ENCODE data around the gene NUTM1.
"Not testable (repeated sequence)": the region's sequence is repeated elsewhere in the genome, so short reads cannot be mapped to it uniquely, and the experiment has no call there.

Gene NUTM1

DNA sequence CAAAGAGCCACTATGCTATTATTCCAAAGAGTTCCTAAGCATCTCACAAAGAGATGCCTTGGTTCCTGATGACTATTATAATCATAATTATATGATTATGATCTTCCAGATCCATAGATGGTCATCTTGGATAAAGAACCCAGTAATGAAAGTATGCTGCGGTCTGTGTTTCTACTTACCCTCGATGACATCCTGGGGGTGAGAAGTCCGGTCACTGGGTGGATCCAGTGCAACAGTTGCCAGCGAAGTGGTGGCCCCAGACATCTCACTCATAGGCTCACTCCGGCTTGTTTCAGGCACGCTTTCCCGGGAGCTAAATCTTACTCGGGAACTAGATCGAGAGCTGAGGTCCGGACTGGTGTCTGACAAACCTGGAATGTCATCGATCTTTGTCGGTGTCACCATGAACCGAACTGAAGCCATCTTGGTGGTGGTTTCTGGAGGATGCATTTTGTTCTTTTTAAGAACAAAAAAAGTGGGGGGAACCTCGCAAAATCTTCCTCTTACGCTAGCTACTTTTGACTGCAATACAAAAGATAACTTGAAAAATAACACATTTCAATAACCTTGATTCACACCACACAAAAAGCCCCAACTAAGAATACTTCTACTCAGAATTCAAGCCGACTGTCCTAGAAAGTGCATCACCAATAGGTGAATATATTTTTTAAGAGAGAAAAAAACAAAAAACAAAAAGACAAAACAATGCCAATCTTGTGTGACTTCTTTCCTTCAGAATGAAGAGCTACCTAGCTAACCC is 6.7 kb upstream of the NUTM1 start:
- peak overlapping the region; percentile 90; the same call in 1 of the 2 replicates for H3K27ac ChIP-seq
- H3K4me2 ChIP-seq = peak overlapping the region; percentile 95
- H3K9ac ChIP-seq = peak overlapping the region; percentile 84
- no peaks in the 10 kb centered on the region for H3K27me3 ChIP-seq
- H3K9me3 ChIP-seq = no peaks in the 10 kb centered on the region
- H3K4me3 ChIP-seq = peak overlapping the region; percentile 86
- peaks cover 14% of the 10 kb centered on the region for H3K36me3 ChIP-seq
- TF ChIP-seq Cebpa-rat (IDR thresholded peaks at IDR 0.05) = no peak
- peaks cover 90% of the 10 kb centered on the region for H3K4me1 ChIP-seq
- no peaks in the 10 kb centered on the region for H4K20me1 ChIP-seq

GRCh38 chr15:34336991-34337556 is 6.0 kb upstream of the NUTM1 start:
- H3K9me3 ChIP-seq = no peaks in the 10 kb centered on the region
- H3K27me3 ChIP-seq = no peaks in the 10 kb centered on the region
- peak overlapping the region; percentile 95 for H3K4me2 ChIP-seq
- H3K27ac ChIP-seq = peak overlapping the region; percentile 90
- H4K20me1 ChIP-seq = no peaks in the 10 kb centered on the region
- TF ChIP-seq Cebpa-rat (IDR thresholded peaks at IDR 0.05) = no peak
- H3K4me3 ChIP-seq = peak overlapping the region; percentile 86
- H3K36me3 ChIP-seq = peaks cover 20% of the 10 kb centered on the region
- peaks cover 92% of the 10 kb centered on the region for H3K4me1 ChIP-seq
- peak overlapping the region; percentile 84 for H3K9ac ChIP-seq

- Histone ChIP-seq H3K27me3 (no peaks in the 10 kb centered on the region), H3K4me3 (peak within 1 kb of the TSS; percentile 86), H3K4me1 (peaks cover 88% of the 10 kb centered on the region), H3K27ac (peak within 1 kb of the TSS; percentile 90), H3K9ac (peak within 1 kb of the TSS; percentile 84), H3K9me3 (no peaks in the 10 kb centered on the region), H3K4me2 (peak within 1 kb of the TSS; percentile 95), H3K36me3 (peaks cover 20% of the 10 kb centered on the region), H4K20me1 (no peaks in the 10 kb centered on the region)
- TF ChIP-seq Cebpa-rat (IDR thresholded peaks at IDR 0.05) = no peak
Observed at GRCh38 chr15:34337557-34338306, 5.4 kb upstream of the NUTM1 start, which contains the start of gene SLC12A6. Gene SLC12A6, minus strand, starts transcription at chr15:34337781. Its CDS starts 1,101 bp downstream, at chr15:34336680.

- Histone ChIP-seq H3K4me2 (peak overlapping the region; percentile 95), H3K9me3 (no peaks in the 10 kb centered on the region), H4K20me1 (no peaks in the 10 kb centered on the region), H3K4me3 (peak overlapping the region; percentile 86), H3K27ac (peak overlapping the region; percentile 90), H3K4me1 (peaks cover 82% of the 10 kb centered on the region), H3K36me3 (peaks cover 20% of the 10 kb centered on the region), H3K27me3 (no peaks in the 10 kb centered on the region), H3K9ac (peak overlapping the region; percentile 84)
- TF ChIP-seq Cebpa-rat (IDR thresholded peaks at IDR 0.05) = no peak
Observed at GRCh38 chr15:34338347-34338746, 4.8 kb upstream of the NUTM1 start.

DNA sequence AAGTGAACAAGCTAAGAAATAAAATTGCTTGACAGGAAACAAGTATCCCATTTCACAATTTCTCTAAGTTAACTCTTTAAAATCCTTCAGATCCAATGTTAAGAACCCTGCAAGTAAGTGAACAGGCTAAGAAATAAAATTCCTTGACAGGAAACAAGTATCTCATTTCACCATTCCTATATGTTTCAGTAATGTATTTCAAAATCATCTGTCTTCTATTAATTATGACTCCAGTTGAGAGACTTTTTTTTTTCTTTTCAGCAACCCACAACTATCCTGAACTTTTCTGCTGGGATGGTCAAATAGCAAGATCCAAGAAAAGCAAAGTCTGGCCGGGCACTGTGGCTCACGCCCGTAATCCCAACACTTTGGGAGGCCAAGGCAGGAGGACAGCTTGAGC is 3.2 kb upstream of the NUTM1 start:
- peak overlapping the region; percentile 95 for H3K4me2 ChIP-seq
- H3K27ac ChIP-seq = no peak overlapping the region
- H3K4me1 ChIP-seq = peaks cover 66% of the 10 kb centered on the region
- H3K27me3 ChIP-seq = no peaks in the 10 kb centered on the region
- no peaks in the 10 kb centered on the region for H4K20me1 ChIP-seq
- no peak for TF ChIP-seq Cebpa-rat (IDR thresholded peaks at IDR 0.05)
- H3K4me3 ChIP-seq = no peak overlapping the region
- peaks cover 20% of the 10 kb centered on the region for H3K36me3 ChIP-seq
- no peak overlapping the region for H3K9ac ChIP-seq
- H3K9me3 ChIP-seq = no peaks in the 10 kb centered on the region

DNA sequence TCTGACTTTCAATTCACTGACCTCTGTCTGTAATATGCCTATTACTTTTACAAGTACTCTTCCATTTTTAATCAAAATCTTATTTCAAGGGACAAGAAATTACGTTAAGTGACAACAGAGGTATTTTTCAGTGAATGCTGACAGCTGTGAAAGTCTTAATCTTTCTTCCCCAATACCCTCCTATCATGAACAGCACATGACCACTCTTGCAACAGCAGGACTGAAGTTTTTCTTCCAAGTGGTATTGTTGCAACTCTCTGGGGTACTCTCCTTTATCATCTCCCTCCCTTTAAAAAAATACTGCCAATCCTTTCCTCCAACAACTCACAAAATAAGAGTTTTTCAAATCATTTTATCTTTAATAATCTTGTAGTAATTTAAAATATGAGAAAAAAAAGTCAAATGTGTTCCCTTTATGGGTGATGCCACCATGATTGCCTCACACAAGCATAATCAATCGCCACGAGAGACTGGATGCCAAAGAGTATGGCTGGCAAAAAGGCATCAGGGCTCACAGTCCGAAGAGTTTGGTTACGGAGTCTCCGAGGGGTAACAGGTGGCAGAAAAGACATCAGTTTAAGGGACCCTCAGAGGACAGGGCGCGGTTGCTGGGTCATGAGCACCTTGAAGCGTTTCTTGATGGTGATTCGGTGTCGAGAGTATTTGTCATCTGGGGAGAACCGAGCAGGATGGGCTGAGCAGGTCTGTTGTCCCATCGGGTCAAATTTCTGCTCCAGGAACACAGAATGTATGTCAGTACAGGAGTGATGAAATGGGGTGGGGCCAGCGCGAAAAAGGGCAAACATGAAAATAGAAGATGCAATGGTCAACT is 1.5 kb upstream of the NUTM1 start:
- TF ChIP-seq Cebpa-rat (IDR thresholded peaks at IDR 0.05) = no peak
- Histone ChIP-seq H3K4me1 (peaks cover 49% of the 10 kb centered on the region), H3K9me3 (no peaks in the 10 kb centered on the region), H3K4me2 (peak overlapping the region; percentile 95), H3K4me3 (peak overlapping the region; percentile 85), H4K20me1 (no peaks in the 10 kb centered on the region), H3K9ac (peak overlapping the region; percentile 88; the same call in 1 of the 2 replicates), H3K36me3 (peaks cover 20% of the 10 kb centered on the region), H3K27ac (0 out of 2 replicates have a peak overlapping the region, but pooled peaks have one; percentile 93), H3K27me3 (no peaks in the 10 kb centered on the region)

GRCh38 chr15:34342213-34342736 is 840 bp upstream of the NUTM1 start:
- H3K27me3 ChIP-seq, H3K9me3 ChIP-seq, H4K20me1 ChIP-seq: not testable (repeated sequence)
- Histone ChIP-seq H3K4me3 (peak overlapping the region; percentile 85), H3K36me3 (peaks cover 20% of the 10 kb centered on the region), H3K27ac (peak overlapping the region; percentile 93), H3K4me2 (peak overlapping the region; percentile 95), H3K4me1 (peaks cover 43% of the 10 kb centered on the region), H3K9ac (peak overlapping the region; percentile 88)

DNA sequence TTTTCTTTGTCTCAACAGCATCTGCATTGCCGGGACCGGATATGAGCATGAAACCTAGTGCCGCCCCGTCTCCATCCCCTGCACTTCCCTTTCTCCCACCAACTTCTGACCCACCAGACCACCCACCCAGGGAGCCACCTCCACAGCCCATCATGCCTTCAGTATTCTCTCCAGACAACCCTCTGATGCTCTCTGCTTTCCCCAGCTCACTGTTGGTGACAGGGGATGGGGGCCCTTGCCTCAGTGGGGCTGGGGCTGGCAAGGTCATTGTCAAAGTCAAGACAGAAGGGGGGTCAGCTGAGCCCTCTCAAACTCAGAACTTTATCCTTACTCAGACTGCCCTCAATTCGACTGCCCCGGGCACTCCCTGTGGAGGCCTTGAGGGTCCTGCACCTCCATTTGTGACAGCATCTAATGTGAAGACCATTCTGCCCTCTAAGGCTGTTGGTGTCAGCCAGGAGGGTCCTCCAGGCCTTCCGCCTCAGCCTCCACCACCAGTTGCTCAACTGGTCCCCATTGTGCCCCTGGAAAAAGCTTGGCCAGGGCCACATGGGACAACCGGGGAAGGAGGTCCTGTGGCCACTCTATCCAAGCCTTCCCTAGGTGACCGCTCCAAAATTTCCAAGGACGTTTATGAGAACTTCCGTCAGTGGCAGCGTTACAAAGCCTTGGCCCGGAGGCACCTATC is 5.0 kb downstream of the NUTM1 start:
- Histone ChIP-seq H4K20me1 (no peaks in the 10 kb centered on the region), H3K27me3 (no peaks in the 10 kb centered on the region), H3K36me3 (no peaks in the 10 kb centered on the region), H3K4me1 (no peaks in the 10 kb centered on the region), H3K27ac (no peak overlapping the region), H3K4me3 (no peak overlapping the region), H3K4me2 (no peak overlapping the region), H3K9me3 (no peaks in the 10 kb centered on the region), H3K9ac (no peak overlapping the region)
- no peak for TF ChIP-seq Cebpa-rat (IDR thresholded peaks at IDR 0.05)
